Panc1 (cell line): Measurements from ENCODE around the gene LRMDA. TPM values are rescaled to one million over a fixed set of nuclear protein-coding genes. Genes with fewer than 3 reads are reported as not detected.

ENCODE experiments used
- ATAC-seq: fragments of 200-7000 bp; cut with Tn5 transposase; 2 replicates; pipeline ENCODE4 v1.9.1; 2020; ENCODE audit warnings: mild to moderate bottlenecking, moderate library complexity
- BruUV-seq: library from RNA; stranded (reverse); fragments of 400-500 nt; replicated peaks from 2 replicates; lab custom pipeline; 2021; lab: Mats Ljungman, UMichigan
- CTCF ChIA-PET: fragments of 300-600 bp; sonication (Branson Sonifier 250); formaldehyde crosslinking; loops from one replicate; lab custom pipeline; 2022; ENCODE audit warnings: antibody characterized with exemption; lab: Charles Lee
- POLR2A ChIA-PET: fragments of 300-600 bp; sonication (Branson Sonifier 250); formaldehyde crosslinking; loops from one replicate; lab custom pipeline; 2022; ENCODE audit warnings: antibody characterized with exemption; lab: Charles Lee
- DNase-seq: peaks from one replicate; pipeline ENCODE4 v3.0.0-alpha.2; 2010; ENCODE audit warnings: low read depth, low spot score
- H3K27ac ChIP-seq: 2 replicates; pipeline ENCODE4 v1.5.1; 2011; ENCODE audit warnings: mild to moderate bottlenecking, low read length, inconsistent platforms
- H3K27me3 ChIP-seq: fragments of 200-500 bp; sonication (Bioruptor generic); 2 replicates; pipeline ENCODE4 v1.6.0; 2014; ENCODE audit warnings: low read length, inconsistent platforms; ENCODE audit not compliant: control insufficient read depth, insufficient read depth
- H3K36me3 ChIP-seq: fragments of 200-500 bp; sonication (Bioruptor generic); 2 replicates; pipeline ENCODE4 v1.5.1; 2014; ENCODE audit warnings: inconsistent platforms, mild to moderate bottlenecking, low read length, moderate library complexity; ENCODE audit not compliant: control insufficient read depth, insufficient read depth
- H3K4me1 ChIP-seq: 2 replicates; pipeline ENCODE4 v1.5.1; 2011; ENCODE audit warnings: inconsistent platforms, mild to moderate bottlenecking, low read length, moderate library complexity; ENCODE audit not compliant: control insufficient read depth, insufficient read depth
- H3K4me3 ChIP-seq, 2 experiments: 2 replicates each; pipeline ENCODE4 v1.5.1; 2011 to 2012; ENCODE audit warnings: low read depth in 2 of 2, low read length in 2 of 2, mild to moderate bottlenecking in 2 of 2, inconsistent platforms in 1 of 2, moderate library complexity in 1 of 2
- H3K9me3 ChIP-seq: fragments of 200-500 bp; sonication (Bioruptor generic); 2 replicates; pipeline ENCODE4 v1.5.1; 2014; ENCODE audit warnings: low read depth, mild to moderate bottlenecking, inconsistent platforms, low read length, moderate library complexity; ENCODE audit not compliant: control insufficient read depth, insufficient read depth
- REST ChIP-seq, 2 experiments: IDR thresholded peaks; 2 replicates each; pipeline ENCODE4 v1.6.1; 2011 to 2012; ENCODE audit warnings: low read depth in 2 of 2, control low read depth in 1 of 2, low read length in 1 of 2, mild to moderate bottlenecking in 1 of 2, moderate library complexity in 1 of 2; ENCODE audit not compliant: insufficient read depth in 1 of 2
- SIN3A ChIP-seq: IDR thresholded peaks from 2 replicates; pipeline ENCODE4 v1.6.1; 2012; ENCODE audit warnings: low read depth, mild to moderate bottlenecking, low read length, moderate library complexity, borderline replicate concordance; ENCODE audit not compliant: insufficient read depth
- TCF7L2 ChIP-seq: IDR thresholded peaks from 2 replicates; pipeline ENCODE4 v1.6.1; 2011; ENCODE audit warnings: mild to moderate bottlenecking, low read depth, low read length, inconsistent platforms
- in situ Hi-C: cut with HindIII; loops from 2 replicates; pipeline ENCODE4 v1.10.0; 2016; ENCODE audit warnings: low sequenced_read_pairs, low pct_unique_long_range_greater_than_20kb
- intact Hi-C: fragments of 100-400 bp; cut with micrococcal nuclease; formaldehyde crosslinking; loops from one replicate; pipeline ENCODE4 v1.10.0; 2022; ENCODE audit not compliant: unreplicated experiment
- total RNA-seq: library from RNA; stranded (reverse); gene quantifications from one replicate; pipeline ENCODE4 v1.2.1, GENCODE V29; 2021; ENCODE audit not compliant: unreplicated experiment

The LRMDA gene
- total RNA-seq, 1 experiment from 2014 or later, result 1.2 TPM

- Histone ChIP-seq H3K27ac (no peak overlapping the region), H3K27me3 (peaks cover 5% of the 10 kb centered on the region; the same call in 1 of the 2 replicates), H3K36me3 (no peaks in the 10 kb centered on the region), H3K4me1 (no peaks in the 10 kb centered on the region), H3K4me3 (no peak overlapping the region), H3K9me3 (no peaks in the 10 kb centered on the region)
- POLR2A ChIA-PET, result no interaction called here
- ATAC-seq, result no peak
- in situ Hi-C loops, result no loop called here
- intact Hi-C loops, result no loop called here
- no peak for DNase-seq
- BruUV-seq, result no TSS peak
- CTCF ChIA-PET, result no interaction called here
- TF ChIP-seq REST (IDR thresholded peaks at IDR 0.05; ENCODE audit: insufficient read depth in 1 of 2, low read depth in 2 of 2, low read length in 1 of 2) (no peak), TCF7L2 (no peak)
These were observed 226.6 kb downstream of the LRMDA start for GRCh38 chr10:75658036-75658435.

DNA sequence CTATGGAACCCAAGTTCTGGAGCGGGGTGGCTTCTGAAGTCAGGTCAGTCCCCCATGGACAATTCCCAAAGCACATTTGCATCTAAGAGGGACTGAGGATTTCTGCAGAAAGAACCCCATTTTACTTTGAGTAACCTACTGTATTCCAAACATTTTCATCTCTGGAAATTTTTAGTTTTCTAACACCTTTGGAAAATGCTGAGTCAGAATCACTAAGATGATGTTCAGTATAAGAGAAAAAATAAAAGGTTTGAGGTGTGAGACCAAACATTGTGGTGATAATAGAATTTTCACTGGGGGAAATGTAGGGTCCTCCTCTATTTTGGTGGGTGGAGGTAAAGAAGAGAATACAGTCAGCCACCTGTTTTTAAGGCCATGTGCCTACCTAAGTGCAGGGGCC is 227.1 kb downstream of the LRMDA start:
- CTCF ChIA-PET, result no interaction called here
- H3K4me3 ChIP-seq, result no peak overlapping the region
- in situ Hi-C loops, result no loop called here

More for the DNA sequence above, 227.1 kb downstream of the LRMDA start:
- intact Hi-C loops, result no loop called here
- Histone ChIP-seq H3K27me3 (peaks cover 5% of the 10 kb centered on the region; the same call in 1 of the 2 replicates), H3K27ac (no peak overlapping the region), H3K36me3 (no peaks in the 10 kb centered on the region), H3K9me3 (no peaks in the 10 kb centered on the region), H3K4me1 (no peaks in the 10 kb centered on the region)
- no TSS peak for BruUV-seq
- TF ChIP-seq REST (IDR thresholded peaks at IDR 0.05; ENCODE audit: insufficient read depth in 1 of 2, low read depth in 2 of 2, low read length in 1 of 2) (no peak), SIN3A (no peak)
- DNase-seq (no peak), ATAC-seq (no peak)
- POLR2A ChIA-PET, result no interaction called here
